ENCODE results near the gene CARMIL1. TPM values are rescaled to one million over a fixed set of nuclear protein-coding genes. Genes with fewer than 3 reads are reported as not detected.

CARMIL1 gene
- total and polyA plus RNA-seq, 10 of the 15 experiments (the other 5 are each of a cell fraction or from before 2014, with no cell fraction given) = 6.4 to 18.1 (median 10.3) TPM

DNA sequence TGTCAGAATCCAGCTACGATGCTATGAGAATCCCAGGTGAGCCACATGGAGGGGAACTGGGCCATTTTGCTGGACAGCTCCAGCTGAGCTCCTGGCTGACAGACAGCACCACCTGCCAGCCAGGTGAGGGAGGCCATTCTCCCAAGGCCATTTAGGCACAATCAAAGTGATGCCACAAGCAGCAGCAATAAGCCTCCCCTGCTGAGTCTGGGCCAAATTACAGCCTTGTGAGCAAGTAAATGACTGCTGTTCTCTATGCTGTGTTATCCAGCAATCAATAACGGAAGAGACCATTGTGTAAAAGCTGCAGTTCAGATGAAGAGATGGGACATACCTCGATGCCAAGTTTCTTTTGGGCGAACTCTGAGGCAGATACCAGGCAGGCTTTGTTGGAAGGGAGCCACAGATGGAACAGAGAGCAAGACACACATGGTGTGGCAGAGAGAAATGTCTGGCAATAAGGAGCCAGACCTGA, 358.8 kb downstream of the CARMIL1 start:
- Histone ChIP-seq H3K9ac (ENCODE audit: control insufficient read depth, insufficient read depth, low read length) (no peak overlapping the region), H3K4me3 (no peak overlapping the region), H3K27ac (ENCODE audit: control insufficient read depth, insufficient read depth) (no peak overlapping the region), H3K9me3 (replicated peaks; ENCODE audit: control insufficient read depth, insufficient read depth, low read length) (no peaks in the 10 kb centered on the region), H3K36me3 (ENCODE audit: control insufficient read depth in 2 of 2, insufficient read depth in 2 of 2, low read length in 1 of 2) (no peaks in the 10 kb centered on the region), H3K27me3 (replicated peaks in 1 of 2; ENCODE audit: control insufficient read depth in 2 of 2, insufficient read depth in 2 of 2, low read length in 1 of 2) (peaks cover 0 to 6% of the 10 kb centered on the region in 2 experiments; a peak in 3 of 4 replicates), H3K79me2 (ENCODE audit: control insufficient read depth, insufficient read depth, low read length) (no peaks in the 10 kb centered on the region), H2AFZ (ENCODE audit: control insufficient read depth, low read depth, low read length) (no peak overlapping the region), H3K4me2 (ENCODE audit: control insufficient read depth, insufficient read depth) (no peak overlapping the region), H3K4me1 (ENCODE audit: control insufficient read depth, insufficient read depth, low read length) (no peaks in the 10 kb centered on the region), H4K20me1 (ENCODE audit: control insufficient read depth, insufficient read depth) (no peaks in the 10 kb centered on the region)
- 0% methylated on average over 4 of the region's 4 CpGs for WGBS (ENCODE audit: insufficient coverage, insufficient replicate concordance, low lambda C conversion rate, missing lambda C conversion rate)
- in situ Hi-C loops (cut with MboI) (no loop called here), intact Hi-C loops (cut with micrococcal nuclease; ENCODE audit: unreplicated experiment) (no loop called here)
- ChIA-PET SMC1A (ENCODE audit: uncharacterized antibody, unreplicated experiment) (no interaction called here), CTCF (interaction anchor here (0.9 to 1.0 kb wide), 2 partner anchors 27 to 372 kb away, joined by 3 read pairs; no protein-coding TSS in a partner anchor), RAD21 (ENCODE audit: unreplicated experiment) (no interaction called here), POLR2A (no interaction called here)
- ATAC-seq (no peak), FAIRE-seq (no peak), DNase-seq (ENCODE audit: low read depth, low spot score) (no peak)
- no TSS peak for BruUV-seq (replicated peaks)
- TF ChIP-seq RFX5 (IDR thresholded peaks at IDR 0.05; ENCODE audit: low read depth, low read length) (no peak), SP1 (IDR thresholded peaks at IDR 0.05; ENCODE audit: low read depth, low read length) (no peak), ZBTB4 (CRISPR knock-in tag; IDR thresholded peaks at IDR 0.05) (no peak), ZBTB40 (IDR thresholded peaks at IDR 0.05; ENCODE audit: borderline replicate concordance) (no peak), IRF5 (IDR thresholded peaks at IDR 0.05; ENCODE audit: borderline replicate concordance) (no peak), SRF (IDR thresholded peaks at IDR 0.05; ENCODE audit: low read depth in 2 of 2, low read length in 2 of 2) (no peak), TCF12 (IDR thresholded peaks at IDR 0.05; ENCODE audit: low read depth, low read length) (no peak), CHD4 (IDR thresholded peaks at IDR 0.05) (no peak), SMARCA5 (IDR thresholded peaks at IDR 0.05) (no peak), REST (IDR thresholded peaks at IDR 0.05; ENCODE audit: low read depth, low read length) (peak; percentile 63; the same call in 1 of the 2 replicates)
- TF ChIP-seq, protein P1, sequence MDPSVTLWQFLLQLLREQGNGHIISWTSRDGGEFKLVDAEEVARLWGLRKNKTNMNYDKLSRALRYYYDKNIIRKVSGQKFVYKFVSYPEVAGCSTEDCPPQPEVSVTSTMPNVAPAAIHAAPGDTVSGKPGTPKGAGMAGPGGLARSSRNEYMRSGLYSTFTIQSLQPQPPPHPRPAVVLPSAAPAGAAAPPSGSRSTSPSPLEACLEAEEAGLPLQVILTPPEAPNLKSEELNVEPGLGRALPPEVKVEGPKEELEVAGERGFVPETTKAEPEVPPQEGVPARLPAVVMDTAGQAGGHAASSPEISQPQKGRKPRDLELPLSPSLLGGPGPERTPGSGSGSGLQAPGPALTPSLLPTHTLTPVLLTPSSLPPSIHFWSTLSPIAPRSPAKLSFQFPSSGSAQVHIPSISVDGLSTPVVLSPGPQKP (IDR thresholded peaks at IDR 0.05; ENCODE audit: low read depth, low read length) = no peak
